Measurements from ENCODE around the gene SGTB.
"Not testable (repeated sequence)": the region's sequence is repeated elsewhere in the genome, so short reads cannot be mapped to it uniquely, and the experiment has no call there.

Gene SGTB

DNA sequence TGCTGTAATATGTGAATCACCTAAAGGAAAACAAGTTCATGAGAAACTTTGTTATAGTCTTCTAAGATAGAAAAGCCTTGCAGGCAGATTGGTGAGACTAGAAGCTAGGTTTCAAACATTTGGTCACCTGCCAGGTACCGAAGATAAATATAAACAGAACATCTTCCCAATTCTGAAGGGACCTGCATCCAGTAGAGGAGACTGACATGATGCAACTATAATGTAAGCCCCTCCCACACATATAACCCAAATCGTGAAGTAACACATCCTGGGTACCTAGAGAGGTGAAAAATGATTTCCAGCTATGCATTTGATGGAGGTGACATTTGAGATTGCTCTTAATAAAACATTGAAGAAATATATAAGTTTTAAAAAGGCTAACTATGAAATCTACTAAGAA, 67.2 kb downstream of the SGTB start:
- no peak for DNase-seq

GRCh38 chr5:65651144-65651543, 70.8 kb downstream of the SGTB start:
- DNase-seq = no peak

- no peak for DNase-seq
Observed at GRCh38 chr5:65647941-65648340, 74.0 kb downstream of the SGTB start.

GRCh38 chr5:65646938-65647337, 75.0 kb downstream of the SGTB start:
- DNase-seq = no peak

DNA sequence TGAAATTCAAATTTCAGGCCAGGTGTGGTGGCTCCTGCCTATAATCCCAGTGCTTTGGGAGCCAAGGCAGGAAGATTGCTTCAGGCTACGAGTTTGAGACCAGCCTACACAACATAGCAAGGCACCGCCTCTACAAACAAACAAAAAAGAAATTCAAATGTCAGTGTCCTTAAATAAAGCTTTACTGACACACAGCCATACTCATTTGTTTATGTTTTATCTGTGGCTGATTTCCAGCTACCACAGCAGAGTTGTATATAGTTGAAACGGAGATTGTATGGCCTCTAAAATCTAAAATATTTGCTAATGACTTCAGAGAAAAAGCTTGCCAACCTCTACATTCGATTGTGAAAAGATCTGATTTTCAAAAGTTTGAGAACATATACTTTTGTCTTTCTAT, 81.7 kb downstream of the SGTB start:
- DNase-seq = no peak

GRCh38 chr5:65630981-65631380, 90.9 kb downstream of the SGTB start:
- DNase-seq = no peak

- DNase-seq = no peak
Observed at GRCh38 chr5:65625743-65626142, 96.2 kb downstream of the SGTB start.

- peak; percentile 88 for DNase-seq
Observed at GRCh38 chr5:65624571-65625555, 97.0 kb downstream of the SGTB start, which contains the start of the genes SHLD3 and TRAPPC13. Gene SHLD3, plus strand, starts transcription at chr5:65625027. Its CDS starts 4,561 bp downstream, at chr5:65629588. Gene TRAPPC13, plus strand, starts transcription at chr5:65625027. Its CDS starts 34 bp downstream, at chr5:65625061.

DNA sequence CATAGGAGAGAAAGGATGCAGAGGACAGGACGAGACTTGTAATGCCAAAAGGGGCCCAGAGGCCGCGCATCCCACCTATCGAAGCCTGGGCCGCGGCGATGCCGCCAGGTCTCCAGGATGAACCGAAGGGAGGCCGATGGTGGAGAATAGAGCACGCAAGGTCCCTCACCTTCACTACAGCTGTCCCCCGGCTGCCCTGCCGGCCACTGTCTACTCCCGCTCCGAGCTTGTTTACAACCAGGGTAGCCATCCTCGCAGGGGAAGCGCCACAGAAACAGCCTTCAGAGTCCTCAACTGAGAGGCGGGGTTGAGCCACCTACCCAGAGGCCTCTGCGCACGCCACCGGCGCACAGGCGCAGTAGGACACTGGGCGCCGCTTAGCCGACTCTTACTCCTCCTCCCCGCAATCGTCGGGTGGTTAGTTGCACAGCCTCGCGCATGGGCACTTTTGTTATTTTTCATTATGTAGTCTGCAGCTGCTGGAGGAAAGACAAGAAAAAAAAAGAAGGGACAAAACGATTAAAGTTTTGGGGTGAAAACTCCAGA, 97.8 kb downstream of the SGTB start, which contains the start of gene TRIM23:
TSS of gene TRIM23 (minus strand) at position 309 of the 546 bp plus-strand sequence. CDS start at position 250, 59 bp downstream.
- DNase-seq = peak; percentile 70

GRCh38 chr5:65623482-65623881, 98.4 kb downstream of the SGTB start:
- DNase-seq = no peak

- DNase-seq = not testable (repeated sequence)
Observed at GRCh38 chr5:65621961-65622360, 99.9 kb downstream of the SGTB start.

GRCh38 chr5:65620021-65620420, 101.9 kb downstream of the SGTB start:
- no peak for DNase-seq
